HepG2 (cell line): ENCODE data around the gene WBP1. TPM values are rescaled to one million over a fixed set of nuclear protein-coding genes. Genes with fewer than 3 reads are reported as not detected.

Experiments
- CHCHD3 ChIP-seq: sonication (generic); formaldehyde crosslinking; IDR thresholded peaks from 2 replicates; pipeline ENCODE4 v1.8.0; 2022; ENCODE audit warnings: mild to moderate bottlenecking, missing genetic modification reagents, moderate library complexity
- KDM2A ChIP-seq: sonication (generic); formaldehyde crosslinking; IDR thresholded peaks from 2 replicates; pipeline ENCODE4 v1.4.0; 2020; ENCODE audit warnings: low read depth, missing genetic modification reagents, borderline replicate concordance
- KDM5A ChIP-seq: fragments of 200-600 bp; sonication (generic); IDR thresholded peaks from 2 replicates; pipeline ENCODE4 v1.7.0; 2018; ENCODE audit warnings: antibody characterized with exemption, mild to moderate bottlenecking, low read length, borderline replicate concordance
- MEIS1 ChIP-seq: sonication (generic); formaldehyde crosslinking; IDR thresholded peaks from 2 replicates; pipeline ENCODE4 v1.9.0; 2021; ENCODE audit warnings: mild to moderate bottlenecking, missing genetic modification reagents, moderate library complexity, borderline replicate concordance
- PHF20 ChIP-seq: sonication (generic); formaldehyde crosslinking; IDR thresholded peaks from 2 replicates; pipeline ENCODE4 v1.5.0; 2020; ENCODE audit warnings: mild to moderate bottlenecking, missing genetic modification reagents
- RXRA ChIP-seq: sonication (generic); formaldehyde crosslinking; IDR thresholded peaks from 2 replicates; pipeline ENCODE4 v1.5.1; 2020; ENCODE audit warnings: missing genetic modification reagents
- SKIL ChIP-seq: sonication (generic); formaldehyde crosslinking; IDR thresholded peaks from 2 replicates; pipeline ENCODE4 v1.8.0; 2022; ENCODE audit warnings: missing genetic modification reagents, mild to moderate bottlenecking, moderate library complexity, borderline replicate concordance
- TFDP2 ChIP-seq: sonication (generic); formaldehyde crosslinking; IDR thresholded peaks from 2 replicates; pipeline ENCODE4 v1.4.0; 2020; ENCODE audit warnings: missing genetic modification reagents
- ZNF343 ChIP-seq: sonication (generic); formaldehyde crosslinking; IDR thresholded peaks from 2 replicates; pipeline ENCODE4 v1.4.0; 2020; ENCODE audit warnings: mild to moderate bottlenecking, missing genetic modification reagents
- ZNF484 ChIP-seq: sonication (generic); formaldehyde crosslinking; IDR thresholded peaks from 2 replicates; pipeline ENCODE4 v1.5.1; 2020; ENCODE audit warnings: mild to moderate bottlenecking, low read depth, missing genetic modification reagents, borderline replicate concordance
- ZNF670 ChIP-seq: sonication (generic); formaldehyde crosslinking; IDR thresholded peaks from 2 replicates; pipeline ENCODE4 v1.8.0; 2022; ENCODE audit warnings: mild to moderate bottlenecking, missing genetic modification reagents, borderline replicate concordance
- ZNF672 ChIP-seq: sonication (generic); formaldehyde crosslinking; IDR thresholded peaks from 2 replicates; pipeline ENCODE4 v1.8.1; 2022; ENCODE audit warnings: missing genetic modification reagents
- polyA plus RNA-seq, 8 experiments: library from polyadenylated mRNA; depleted of rRNA in 3 of 8; stranded (reverse) in 7 of 8; unstranded in 1 of 8; fragments of >200 nt; fragmentation: Illumina TruSeq in 4 of 8; extraction: Trizol in 4 of 8; gene quantifications; 2 replicates each; pipeline versions ENCODE4 v1.2.1 to v1.2.3, GENCODE V29; 2011 to 2016; ENCODE audit warnings: low read depth in 4 of 8, missing spikeins in 1 of 8, mixed read lengths in 1 of 8; ENCODE audit not compliant: insufficient read depth in 1 of 8
- total RNA-seq, 5 experiments: library from RNA; depleted of rRNA; stranded (reverse); fragments of >200 nt; fragmentation: Illumina TruSeq; extraction: Trizol; gene quantifications; 2 replicates each; pipeline ENCODE4 v1.2.3, GENCODE V29; 2016; ENCODE audit warnings: low read depth in 1 of 5
- TF ChIP-seq, protein P1 (sequence below): sonication (generic); formaldehyde crosslinking; IDR thresholded peaks from 2 replicates; pipeline ENCODE4 v1.5.0; 2020; ENCODE audit warnings: mild to moderate bottlenecking, missing genetic modification reagents, borderline replicate concordance

WBP1 gene
- total and polyA plus RNA-seq, 2 of the 13 experiments (the other 11 are each of a cell fraction or from before 2014, with no cell fraction given), result 38.8 to 85.7 TPM

- TF ChIP-seq SKIL (CRISPR knock-in tag) (peak; percentile 74), KDM5A (peak; percentile 99), ZNF672 (CRISPR knock-in tag) (no peak), KDM2A (CRISPR knock-in tag) (peak; percentile 100), CHCHD3 (CRISPR knock-in tag) (peak; percentile 72; the same call in 1 of the 2 replicates), ZNF484 (0 out of 2 replicates have a peak, but pooled peaks have one; percentile 76), RXRA (CRISPR knock-in tag) (peak; percentile 90), ZNF670 (peak; percentile 98; the same call in 1 of the 2 replicates), MEIS1 (CRISPR knock-in tag) (0 out of 2 replicates have a peak, but pooled peaks have one; percentile 95), TFDP2 (CRISPR knock-in tag) (no peak; the same call in none of the 2 replicates), ZNF343 (CRISPR knock-in tag) (peak; percentile 81; the same call in 1 of the 2 replicates), PHF20 (CRISPR knock-in tag) (peak; percentile 98)
- TF ChIP-seq, protein P1, sequence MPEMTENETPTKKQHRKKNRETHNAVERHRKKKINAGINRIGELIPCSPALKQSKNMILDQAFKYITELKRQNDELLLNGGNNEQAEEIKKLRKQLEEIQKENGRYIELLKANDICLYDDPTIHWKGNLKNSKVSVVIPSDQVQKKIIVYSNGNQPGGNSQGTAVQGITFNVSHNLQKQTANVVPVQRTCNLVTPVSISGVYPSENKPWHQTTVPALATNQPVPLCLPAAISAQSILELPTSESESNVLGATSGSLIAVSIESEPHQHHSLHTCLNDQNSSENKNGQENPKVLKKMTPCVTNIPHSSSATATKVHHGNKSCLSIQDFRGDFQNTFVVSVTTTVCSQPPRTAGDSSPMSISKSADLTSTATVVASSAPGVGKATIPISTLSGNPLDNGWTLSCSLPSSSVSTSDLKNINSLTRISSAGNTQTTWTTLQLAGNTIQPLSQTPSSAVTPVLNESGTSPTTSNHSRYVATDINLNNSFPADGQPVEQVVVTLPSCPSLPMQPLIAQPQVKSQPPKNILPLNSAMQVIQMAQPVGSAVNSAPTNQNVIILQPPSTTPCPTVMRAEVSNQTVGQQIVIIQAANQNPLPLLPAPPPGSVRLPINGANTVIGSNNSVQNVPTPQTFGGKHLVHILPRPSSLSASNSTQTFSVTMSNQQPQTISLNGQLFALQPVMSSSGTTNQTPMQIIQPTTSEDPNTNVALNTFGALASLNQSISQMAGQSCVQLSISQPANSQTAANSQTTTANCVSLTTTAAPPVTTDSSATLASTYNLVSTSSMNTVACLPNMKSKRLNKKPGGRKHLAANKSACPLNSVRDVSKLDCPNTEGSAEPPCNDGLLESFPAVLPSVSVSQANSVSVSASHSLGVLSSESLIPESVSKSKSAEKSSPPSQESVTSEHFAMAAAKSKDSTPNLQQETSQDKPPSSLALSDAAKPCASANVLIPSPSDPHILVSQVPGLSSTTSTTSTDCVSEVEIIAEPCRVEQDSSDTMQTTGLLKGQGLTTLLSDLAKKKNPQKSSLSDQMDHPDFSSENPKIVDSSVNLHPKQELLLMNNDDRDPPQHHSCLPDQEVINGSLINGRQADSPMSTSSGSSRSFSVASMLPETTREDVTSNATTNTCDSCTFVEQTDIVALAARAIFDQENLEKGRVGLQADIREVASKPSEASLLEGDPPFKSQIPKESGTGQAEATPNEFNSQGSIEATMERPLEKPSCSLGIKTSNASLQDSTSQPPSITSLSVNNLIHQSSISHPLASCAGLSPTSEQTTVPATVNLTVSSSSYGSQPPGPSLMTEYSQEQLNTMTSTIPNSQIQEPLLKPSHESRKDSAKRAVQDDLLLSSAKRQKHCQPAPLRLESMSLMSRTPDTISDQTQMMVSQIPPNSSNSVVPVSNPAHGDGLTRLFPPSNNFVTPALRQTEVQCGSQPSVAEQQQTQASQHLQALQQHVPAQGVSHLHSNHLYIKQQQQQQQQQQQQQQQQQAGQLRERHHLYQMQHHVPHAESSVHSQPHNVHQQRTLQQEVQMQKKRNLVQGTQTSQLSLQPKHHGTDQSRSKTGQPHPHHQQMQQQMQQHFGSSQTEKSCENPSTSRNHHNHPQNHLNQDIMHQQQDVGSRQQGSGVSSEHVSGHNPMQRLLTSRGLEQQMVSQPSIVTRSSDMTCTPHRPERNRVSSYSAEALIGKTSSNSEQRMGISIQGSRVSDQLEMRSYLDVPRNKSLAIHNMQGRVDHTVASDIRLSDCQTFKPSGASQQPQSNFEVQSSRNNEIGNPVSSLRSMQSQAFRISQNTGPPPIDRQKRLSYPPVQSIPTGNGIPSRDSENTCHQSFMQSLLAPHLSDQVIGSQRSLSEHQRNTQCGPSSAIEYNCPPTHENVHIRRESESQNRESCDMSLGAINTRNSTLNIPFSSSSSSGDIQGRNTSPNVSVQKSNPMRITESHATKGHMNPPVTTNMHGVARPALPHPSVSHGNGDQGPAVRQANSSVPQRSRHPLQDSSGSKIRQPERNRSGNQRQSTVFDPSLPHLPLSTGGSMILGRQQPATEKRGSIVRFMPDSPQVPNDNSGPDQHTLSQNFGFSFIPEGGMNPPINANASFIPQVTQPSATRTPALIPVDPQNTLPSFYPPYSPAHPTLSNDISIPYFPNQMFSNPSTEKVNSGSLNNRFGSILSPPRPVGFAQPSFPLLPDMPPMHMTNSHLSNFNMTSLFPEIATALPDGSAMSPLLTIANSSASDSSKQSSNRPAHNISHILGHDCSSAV, result peak; percentile 66; the same call in 1 of the 2 replicates
Observed at GRCh38 chr2:74472086-74472944, 14.1 kb downstream of the WBP1 start, which contains the start of gene MRPL53 (continued).
